Type B pancreatic cell (in vitro differentiated cells): ENCODE measurements around the gene ERP44. TPM values are rescaled to one million over a fixed set of nuclear protein-coding genes. Genes with fewer than 3 reads are reported as not detected.

Experiments used
- DNase-seq: peaks from one replicate; pipeline ENCODE4 v3.0.0; 2021; ENCODE audit warnings: mixed read lengths; ENCODE audit not compliant: unreplicated experiment; ENCODE audit errors: extremely low spot score
- H3K27ac Mint-ChIP-seq: 2 replicates; pipeline ENCODE4 v1.8.0; 2021; ENCODE audit warnings: mild to moderate bottlenecking, mixed read lengths
- H3K27me3 Mint-ChIP-seq: 2 replicates; pipeline ENCODE4 v1.8.0; 2021; ENCODE audit warnings: mixed read lengths
- H3K36me3 Mint-ChIP-seq: 2 replicates; pipeline ENCODE4 v1.8.0; 2021; ENCODE audit warnings: mixed read lengths
- H3K4me1 Mint-ChIP-seq: one replicate; pipeline ENCODE4 v1.8.0; 2021; ENCODE audit warnings: mixed read lengths; ENCODE audit not compliant: unreplicated experiment
- H3K4me3 Mint-ChIP-seq: 2 replicates; pipeline ENCODE4 v1.8.0; 2021; ENCODE audit warnings: mild to moderate bottlenecking, mixed read lengths
- H3K9me3 Mint-ChIP-seq: 2 replicates; pipeline ENCODE4 v1.8.0; 2021; ENCODE audit warnings: mixed read lengths
- total RNA-seq: library from RNA; stranded (reverse); gene quantifications from 2 replicates; pipeline ENCODE4 v1.2.1, GENCODE V29; 2021; ENCODE audit warnings: low replicate concordance
- TF ChIP-seq, protein P1 (sequence below): fragments of 200-600 bp; sonication (generic); conservative IDR thresholded peaks from 2 replicates; pipeline ENCODE4 v1.5.0; 2021; ENCODE audit warnings: antibody characterized with exemption, mild to moderate bottlenecking

The ERP44 gene
- total RNA-seq, 1 donor from 2014 or later: 21.2 TPM

DNA sequence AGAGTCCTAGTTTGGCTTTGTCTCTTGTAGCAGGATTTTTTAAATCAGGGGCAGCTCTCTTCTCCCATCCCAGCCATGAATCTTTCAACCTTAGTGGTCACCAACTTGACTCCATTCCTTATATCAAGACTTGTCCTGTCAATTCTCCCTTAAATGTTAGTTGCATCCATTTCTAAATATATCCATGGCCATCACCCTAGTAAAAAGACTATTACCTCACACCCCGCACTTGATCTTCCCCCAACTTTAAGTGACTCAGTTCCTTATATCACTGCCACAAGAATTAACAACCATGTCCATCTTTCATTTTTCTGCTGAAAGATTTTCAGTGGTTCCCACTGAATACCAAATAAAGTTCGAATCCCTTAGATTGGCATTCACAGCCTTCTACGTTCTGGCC is 125.3 kb downstream of the ERP44 start:
- Mint-ChIP-seq H3K36me3 (peaks cover 16% of the 10 kb centered on the region), H3K4me1 (peaks cover 4% of the 10 kb centered on the region), H3K9me3 (no peaks in the 10 kb centered on the region), H3K27me3 (no peaks in the 10 kb centered on the region), H3K27ac (no peak overlapping the region), H3K4me3 (no peak overlapping the region)
- DNase-seq: no peak
- TF ChIP-seq, protein P1, sequence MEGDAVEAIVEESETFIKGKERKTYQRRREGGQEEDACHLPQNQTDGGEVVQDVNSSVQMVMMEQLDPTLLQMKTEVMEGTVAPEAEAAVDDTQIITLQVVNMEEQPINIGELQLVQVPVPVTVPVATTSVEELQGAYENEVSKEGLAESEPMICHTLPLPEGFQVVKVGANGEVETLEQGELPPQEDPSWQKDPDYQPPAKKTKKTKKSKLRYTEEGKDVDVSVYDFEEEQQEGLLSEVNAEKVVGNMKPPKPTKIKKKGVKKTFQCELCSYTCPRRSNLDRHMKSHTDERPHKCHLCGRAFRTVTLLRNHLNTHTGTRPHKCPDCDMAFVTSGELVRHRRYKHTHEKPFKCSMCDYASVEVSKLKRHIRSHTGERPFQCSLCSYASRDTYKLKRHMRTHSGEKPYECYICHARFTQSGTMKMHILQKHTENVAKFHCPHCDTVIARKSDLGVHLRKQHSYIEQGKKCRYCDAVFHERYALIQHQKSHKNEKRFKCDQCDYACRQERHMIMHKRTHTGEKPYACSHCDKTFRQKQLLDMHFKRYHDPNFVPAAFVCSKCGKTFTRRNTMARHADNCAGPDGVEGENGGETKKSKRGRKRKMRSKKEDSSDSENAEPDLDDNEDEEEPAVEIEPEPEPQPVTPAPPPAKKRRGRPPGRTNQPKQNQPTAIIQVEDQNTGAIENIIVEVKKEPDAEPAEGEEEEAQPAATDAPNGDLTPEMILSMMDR: no peak

DNA sequence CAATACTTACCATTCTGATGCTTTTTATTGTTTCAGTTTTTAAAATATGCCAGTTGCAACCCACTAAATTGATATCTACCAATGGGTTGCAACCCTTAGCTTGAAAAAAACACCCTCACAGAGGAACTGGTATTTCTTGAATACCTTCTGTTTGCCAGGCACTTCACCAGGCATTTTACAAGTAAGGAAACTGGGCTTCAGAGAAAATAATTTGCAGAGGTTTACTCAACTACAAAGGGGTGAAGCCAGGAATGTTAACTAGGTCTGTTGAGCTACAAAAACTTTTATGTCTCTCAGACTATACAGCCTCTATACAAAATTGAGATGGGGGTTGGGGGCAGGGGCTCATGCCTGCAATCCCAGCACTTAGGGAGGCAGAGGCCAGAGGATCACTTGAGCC is 127.4 kb downstream of the ERP44 start:
- TF ChIP-seq, protein P1: no peak
- no peak for DNase-seq
- H3K36me3 Mint-ChIP-seq: peaks cover 19% of the 10 kb centered on the region
- no peaks in the 10 kb centered on the region for H3K27me3 Mint-ChIP-seq
- H3K4me3 Mint-ChIP-seq: no peak overlapping the region
- H3K4me1 Mint-ChIP-seq: no peaks in the 10 kb centered on the region
- H3K9me3 Mint-ChIP-seq: no peaks in the 10 kb centered on the region
- no peak overlapping the region for H3K27ac Mint-ChIP-seq

DNA sequence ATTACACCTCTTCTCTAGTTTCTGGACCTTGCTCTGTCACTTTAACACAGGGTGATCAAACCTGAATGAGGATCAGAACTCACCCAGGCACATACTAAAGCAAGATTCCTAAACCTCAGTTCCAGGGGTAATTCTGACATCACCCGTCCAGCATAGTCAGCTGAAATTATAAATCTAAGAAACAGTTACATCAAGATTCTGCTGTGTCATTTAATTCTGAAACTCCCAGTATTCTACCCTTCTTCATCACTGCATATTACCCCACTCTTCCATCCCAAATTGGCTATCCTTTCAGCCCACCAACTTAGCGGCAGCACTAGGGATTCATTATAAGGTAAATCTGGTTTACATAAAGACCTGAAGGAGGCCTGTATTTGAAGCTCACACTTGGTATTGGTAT is 128.3 kb downstream of the ERP44 start:
- Mint-ChIP-seq H3K36me3 (peaks cover 19% of the 10 kb centered on the region), H3K4me3 (no peak overlapping the region), H3K4me1 (no peaks in the 10 kb centered on the region), H3K27me3 (no peaks in the 10 kb centered on the region), H3K27ac (no peak overlapping the region), H3K9me3 (no peaks in the 10 kb centered on the region)
- no peak for DNase-seq
- TF ChIP-seq, protein P1: no peak

DNA sequence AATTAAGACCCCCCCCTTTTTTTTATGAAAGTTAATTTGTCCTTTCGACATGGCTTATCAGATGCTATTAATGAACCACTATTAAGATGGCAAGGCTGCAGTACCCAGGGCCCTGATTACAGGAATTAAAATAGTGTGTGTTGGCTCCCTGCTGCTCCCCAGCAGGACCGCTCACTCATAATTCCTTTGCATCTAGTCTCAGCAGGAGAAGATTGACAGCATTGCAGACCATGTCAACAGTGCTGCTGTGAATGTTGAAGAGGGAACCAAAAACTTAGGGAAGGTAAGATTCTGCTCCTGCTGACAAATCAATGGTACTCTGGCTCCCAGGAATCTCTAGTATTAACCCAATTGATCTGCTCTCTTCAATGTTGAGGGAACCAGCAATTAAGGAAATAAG is 131.3 kb downstream of the ERP44 start:
- Mint-ChIP-seq H3K4me3 (no peak overlapping the region), H3K9me3 (no peaks in the 10 kb centered on the region), H3K36me3 (peaks cover 23% of the 10 kb centered on the region), H3K4me1 (no peaks in the 10 kb centered on the region), H3K27ac (no peak overlapping the region), H3K27me3 (no peaks in the 10 kb centered on the region)
- TF ChIP-seq, protein P1: no peak
- DNase-seq: no peak

DNA sequence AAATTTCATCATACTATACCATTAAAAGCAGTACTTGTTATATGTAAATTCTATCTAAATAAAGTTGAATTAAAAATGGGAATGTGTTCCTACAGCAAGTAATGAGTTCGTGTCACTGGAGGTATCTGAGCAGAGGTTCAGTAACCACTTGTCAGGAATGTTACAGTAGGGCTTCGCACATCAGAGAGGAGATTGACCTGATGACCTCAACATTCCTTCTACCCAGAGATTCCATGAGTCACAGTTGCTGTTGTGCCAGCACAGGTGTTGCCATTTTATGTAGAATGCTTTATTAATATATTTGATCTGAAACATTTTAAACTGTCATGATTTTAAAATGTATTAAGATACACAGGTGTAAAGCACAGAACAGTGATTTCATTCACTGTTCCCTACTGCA is 132.1 kb downstream of the ERP44 start:
- Mint-ChIP-seq H3K36me3 (peaks cover 23% of the 10 kb centered on the region), H3K27me3 (no peaks in the 10 kb centered on the region), H3K27ac (no peak overlapping the region), H3K9me3 (no peaks in the 10 kb centered on the region), H3K4me3 (no peak overlapping the region), H3K4me1 (no peaks in the 10 kb centered on the region)
- TF ChIP-seq, protein P1: no peak
- no peak for DNase-seq

DNA sequence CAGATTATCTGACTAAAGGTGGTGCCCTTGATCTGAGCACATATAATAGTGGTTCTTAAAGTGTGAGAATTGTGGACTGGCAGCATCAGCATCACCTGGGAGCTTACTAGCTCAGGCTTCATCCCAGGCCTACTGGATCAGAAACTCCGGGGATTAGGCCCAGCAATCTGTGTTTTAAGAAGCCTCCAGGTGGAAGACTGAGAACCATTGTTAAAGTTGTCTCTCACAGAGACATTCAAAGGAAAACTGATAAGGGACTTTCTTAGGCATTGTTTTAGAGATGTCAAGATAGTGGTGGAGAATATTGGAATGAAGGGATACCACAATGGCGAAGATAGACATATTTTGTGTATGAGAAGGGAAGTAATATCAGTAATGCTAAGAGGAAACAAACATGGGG is 132.8 kb downstream of the ERP44 start:
- no peaks in the 10 kb centered on the region for H3K4me1 Mint-ChIP-seq
- TF ChIP-seq, protein P1: no peak
- peaks cover 27% of the 10 kb centered on the region for H3K36me3 Mint-ChIP-seq
- H3K27ac Mint-ChIP-seq: no peak overlapping the region
- H3K27me3 Mint-ChIP-seq: no peaks in the 10 kb centered on the region
- H3K4me3 Mint-ChIP-seq: no peak overlapping the region
- DNase-seq: no peak
- H3K9me3 Mint-ChIP-seq: no peaks in the 10 kb centered on the region
